Sigmoid colon (tissue), 4 donors: Measurements from ENCODE around the gene HYAL4.

Experiments
- CTCF ChIP-seq, 4 experiments: fragments of 450-650 bp in 3 of 4; fragments of 200-600 bp in 1 of 4; IDR thresholded peaks; one replicate each; pipeline ENCODE4 v1.5.1; 2016 to 2019; ENCODE audit warnings: antibody characterized with exemption in 4 of 4, mild to moderate bottlenecking in 3 of 4, moderate library complexity in 2 of 4
- EP300 ChIP-seq, 4 donors: sonication (generic); formaldehyde crosslinking; IDR thresholded peaks; one replicate each; pipeline ENCODE4 v1.6.1; 2017; ENCODE audit warnings: antibody characterized with exemption in 4 of 4

GRCh38 chr7:123849855-123850254 lies 4.9 kb downstream of the HYAL4 start:
- TF ChIP-seq CTCF (IDR thresholded peaks at IDR 0.05) (no peak), EP300 (IDR thresholded peaks at IDR 0.05) (no peak)
